Activated T-cell treated with anti-CD3 and anti-CD28 coated beads for 1 hour (primary cell): ENCODE data around the gene TMLHE.
"Not testable (repeated sequence)": the region's sequence is repeated elsewhere in the genome, so short reads cannot be mapped to it uniquely, and the experiment has no call there.

Experiments used
- DNase-seq: peaks from one replicate; pipeline ENCODE4 v3.0.0-alpha.2; 2020; ENCODE audit warnings: low read depth

TMLHE gene, protein sequence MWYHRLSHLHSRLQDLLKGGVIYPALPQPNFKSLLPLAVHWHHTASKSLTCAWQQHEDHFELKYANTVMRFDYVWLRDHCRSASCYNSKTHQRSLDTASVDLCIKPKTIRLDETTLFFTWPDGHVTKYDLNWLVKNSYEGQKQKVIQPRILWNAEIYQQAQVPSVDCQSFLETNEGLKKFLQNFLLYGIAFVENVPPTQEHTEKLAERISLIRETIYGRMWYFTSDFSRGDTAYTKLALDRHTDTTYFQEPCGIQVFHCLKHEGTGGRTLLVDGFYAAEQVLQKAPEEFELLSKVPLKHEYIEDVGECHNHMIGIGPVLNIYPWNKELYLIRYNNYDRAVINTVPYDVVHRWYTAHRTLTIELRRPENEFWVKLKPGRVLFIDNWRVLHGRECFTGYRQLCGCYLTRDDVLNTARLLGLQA

DNA sequence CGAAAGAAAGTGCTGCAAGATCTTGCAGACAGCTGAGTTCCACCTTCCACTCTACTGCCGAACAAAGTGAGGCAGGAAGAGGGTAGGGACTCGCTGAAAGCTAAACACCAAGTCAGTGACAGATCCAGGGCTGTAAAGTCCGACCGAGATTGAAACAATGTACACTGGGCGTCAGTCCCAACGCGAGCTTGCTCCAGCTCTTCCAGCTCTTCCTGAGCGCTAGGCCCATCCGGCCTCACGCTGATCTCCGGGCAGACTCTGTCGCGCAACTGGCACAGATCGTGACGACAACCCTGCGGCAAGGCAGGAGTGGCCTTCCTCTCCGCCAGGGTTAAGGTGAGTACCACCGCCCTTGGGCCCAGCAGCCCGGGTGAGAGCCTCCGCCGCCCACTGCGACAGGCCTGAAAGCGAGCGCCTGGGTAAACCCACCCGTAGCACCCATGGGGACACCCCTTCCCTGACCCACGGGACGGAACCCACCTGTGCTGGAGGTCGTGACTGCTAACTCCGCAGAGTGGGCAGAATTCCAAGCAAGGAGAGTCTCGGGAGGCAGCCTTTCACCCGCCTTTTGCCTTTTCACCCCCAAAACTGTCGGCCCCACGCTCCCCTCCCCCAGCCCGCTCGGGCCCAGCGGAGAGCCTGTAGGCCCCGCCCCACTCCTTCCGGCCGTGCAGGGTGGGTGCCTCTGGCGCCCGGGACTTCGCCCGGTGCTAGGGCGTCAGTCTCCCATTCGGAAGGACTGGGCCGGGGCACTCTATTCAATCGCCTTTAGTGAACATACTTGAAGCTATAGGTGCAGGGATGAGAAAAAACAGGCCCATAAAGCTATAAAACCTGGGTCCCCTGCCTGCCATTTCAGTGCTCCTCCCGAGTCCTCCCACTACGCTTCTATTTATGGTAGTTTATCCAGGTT is at the start of gene TMLHE, which contains the start of gene SPRY3:
TMLHE (minus strand) TSS at position 641 of the 913 bp plus-strand sequence. CDS start 67,676 bp downstream, outside the sequence.
SPRY3 (plus strand) TSS at position 275 of the 913 bp plus-strand sequence.
- peak; percentile 37 for DNase-seq

DNA sequence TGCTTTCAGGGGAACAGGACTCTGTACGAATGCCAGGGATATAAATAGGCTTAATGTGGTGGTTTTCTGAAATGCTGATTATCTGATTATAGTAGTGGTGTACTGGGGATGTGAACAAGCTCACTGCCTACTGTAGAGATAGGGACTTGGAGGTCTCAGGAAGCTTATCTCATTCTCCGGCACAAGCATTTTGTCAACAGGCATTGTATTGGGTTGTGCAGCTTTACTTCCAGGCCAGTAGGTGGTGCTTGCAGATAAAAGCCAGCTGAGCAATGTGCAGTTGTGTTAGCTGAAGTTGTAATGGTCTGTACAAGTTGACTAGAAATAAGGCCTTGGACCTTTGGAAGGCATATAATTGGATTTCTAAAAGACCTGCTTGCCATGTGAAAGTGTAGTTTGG is 49.5 kb upstream of the TMLHE start:
- no peak for DNase-seq

DNA sequence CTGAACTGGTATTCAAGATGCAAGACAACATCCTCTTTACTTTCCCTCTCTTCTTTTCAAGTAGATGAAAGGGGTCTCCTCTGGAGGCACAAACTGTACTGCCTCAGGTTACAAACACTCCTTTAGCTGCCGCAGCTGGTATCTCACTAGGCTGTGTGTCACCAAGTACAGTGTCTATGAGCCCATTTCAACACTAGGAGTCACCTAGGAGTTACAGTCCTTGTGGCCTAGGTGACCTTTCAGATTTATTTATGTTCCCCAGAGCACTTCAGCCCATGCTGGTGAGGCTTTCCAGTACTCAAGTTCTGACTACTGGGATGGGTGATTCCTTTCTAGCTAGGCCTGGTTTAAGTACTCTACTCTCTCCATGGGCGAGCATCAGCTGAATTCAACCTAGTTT is 32.4 kb upstream of the TMLHE start:
- DNase-seq: no peak

DNA sequence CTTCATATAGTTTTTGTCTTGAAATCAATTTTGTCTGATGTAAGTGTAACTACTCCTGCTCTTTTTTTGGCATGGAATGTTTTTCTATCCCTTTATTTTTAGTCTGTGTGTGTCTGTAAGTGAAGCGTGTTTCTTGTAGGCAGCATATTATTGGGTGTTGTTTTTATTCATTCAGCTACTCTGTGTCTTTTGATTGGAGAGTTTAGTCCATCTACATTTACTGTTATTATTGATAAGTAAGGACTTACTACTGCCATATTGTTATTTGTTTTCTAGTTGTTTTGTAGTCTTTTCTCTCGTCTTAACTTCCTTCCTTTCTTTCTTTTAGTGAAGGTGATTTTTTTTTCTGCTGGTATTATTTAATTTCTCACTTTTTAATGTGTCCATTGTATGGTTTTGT is 30.5 kb upstream of the TMLHE start:
- DNase-seq: no peak

DNA sequence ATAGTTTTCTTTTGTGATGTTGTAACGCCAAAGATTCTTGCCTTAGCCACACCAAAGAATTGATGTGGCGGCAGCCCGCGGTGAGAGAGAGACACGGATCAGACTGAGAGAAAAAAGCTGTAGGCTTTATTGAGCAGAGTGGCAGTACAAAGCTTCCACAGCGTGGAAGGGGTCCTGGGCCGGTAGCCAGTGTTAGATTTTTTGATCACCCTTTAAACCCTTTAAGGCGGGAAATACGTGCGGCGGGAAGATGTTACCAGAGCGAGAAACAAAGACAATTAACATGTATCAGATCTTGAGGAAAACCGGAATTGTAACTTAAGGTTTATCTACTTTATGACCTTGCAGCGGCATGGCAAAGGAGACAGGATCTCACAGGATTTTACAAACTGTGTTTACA is 28.6 kb upstream of the TMLHE start:
- DNase-seq: not testable (repeated sequence)

DNA sequence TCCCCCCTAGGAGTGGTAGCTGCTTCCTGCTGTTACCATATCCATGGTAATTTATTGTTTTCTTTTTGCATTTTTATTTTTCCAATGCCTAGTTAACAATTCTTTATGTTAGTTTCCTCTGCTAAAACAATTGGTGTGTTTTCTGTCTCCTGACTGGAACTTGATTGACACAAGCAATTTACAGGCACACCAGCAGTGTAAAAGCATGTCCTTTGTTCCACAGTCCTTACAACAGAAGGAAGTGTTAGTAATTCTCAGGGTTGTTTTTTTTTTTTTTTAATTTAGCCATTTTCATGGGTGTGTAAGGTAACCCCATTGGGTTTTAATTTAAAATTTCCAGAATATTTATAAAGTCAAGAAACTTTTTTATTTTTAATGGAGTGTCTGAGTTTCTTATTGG is 25.0 kb upstream of the TMLHE start:
- DNase-seq: no peak

DNA sequence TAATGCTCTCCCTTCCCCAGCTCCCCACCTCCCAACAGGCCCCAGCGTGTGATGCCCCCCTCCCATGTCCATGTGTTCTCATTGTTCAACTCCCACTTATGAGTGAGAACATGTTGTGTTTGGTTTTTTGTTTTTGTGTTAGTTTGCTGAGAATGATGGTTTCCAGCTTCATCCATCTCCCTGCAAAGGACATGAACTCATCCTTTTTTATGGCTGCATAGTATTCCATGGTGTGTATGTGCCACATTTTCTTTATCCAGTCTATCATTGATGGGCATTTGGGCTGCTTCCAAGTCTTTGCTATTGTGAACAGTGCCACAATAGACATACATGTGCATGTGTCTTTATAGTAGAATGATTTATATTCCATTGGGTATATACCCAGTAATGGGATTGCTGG is 22.3 kb upstream of the TMLHE start:
- not testable (repeated sequence) for DNase-seq

DNA sequence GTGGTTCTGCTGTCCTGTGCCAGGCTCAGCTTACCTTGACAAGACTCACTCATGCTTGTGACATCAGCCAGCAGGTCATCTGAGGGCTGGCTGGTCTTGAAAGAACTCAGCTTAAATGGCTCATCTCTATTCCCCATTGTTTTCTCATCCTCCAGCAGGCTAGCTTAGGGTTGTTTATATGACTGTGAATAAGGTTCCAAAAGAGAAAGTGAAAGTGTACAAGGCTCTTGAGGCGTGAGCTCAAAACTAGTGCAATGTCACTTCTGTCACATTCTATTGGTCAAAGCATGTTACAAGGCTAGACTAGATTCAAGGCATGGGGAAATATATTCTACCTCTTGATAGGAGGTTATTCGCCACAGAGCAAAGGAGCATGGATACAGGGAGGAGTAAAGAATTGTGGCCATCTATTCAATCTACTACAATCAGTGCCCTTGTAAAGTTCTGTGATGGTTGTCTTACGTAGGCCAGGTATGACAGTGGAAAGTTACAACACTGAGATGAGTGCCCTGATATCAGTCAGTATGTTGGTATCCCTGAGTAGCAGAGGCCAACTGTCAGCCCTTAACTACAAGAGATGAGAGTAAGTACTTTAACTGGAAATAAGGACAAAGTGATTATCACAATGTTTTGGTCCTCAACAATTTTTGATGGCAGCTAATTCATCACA is 19.8 kb upstream of the TMLHE start:
- no peak for DNase-seq

DNA sequence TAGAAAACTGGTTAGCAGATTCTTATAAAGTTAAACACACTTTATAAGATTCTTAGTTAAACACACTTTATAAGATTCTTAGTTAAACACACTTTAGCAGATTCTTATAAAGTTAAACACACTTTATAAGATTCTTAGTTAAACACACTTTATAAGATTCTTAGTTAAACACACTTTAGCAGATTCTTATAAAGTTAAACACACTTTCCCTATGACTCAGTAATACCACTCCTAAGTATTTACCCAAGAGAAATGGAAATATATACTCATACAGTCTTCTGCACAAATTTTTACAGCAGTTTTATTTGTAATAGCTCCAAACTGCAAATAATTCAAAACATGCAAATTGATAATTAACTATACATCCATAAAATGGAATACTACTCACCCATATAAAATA is 7.4 kb upstream of the TMLHE start:
- not testable (repeated sequence) for DNase-seq

DNA sequence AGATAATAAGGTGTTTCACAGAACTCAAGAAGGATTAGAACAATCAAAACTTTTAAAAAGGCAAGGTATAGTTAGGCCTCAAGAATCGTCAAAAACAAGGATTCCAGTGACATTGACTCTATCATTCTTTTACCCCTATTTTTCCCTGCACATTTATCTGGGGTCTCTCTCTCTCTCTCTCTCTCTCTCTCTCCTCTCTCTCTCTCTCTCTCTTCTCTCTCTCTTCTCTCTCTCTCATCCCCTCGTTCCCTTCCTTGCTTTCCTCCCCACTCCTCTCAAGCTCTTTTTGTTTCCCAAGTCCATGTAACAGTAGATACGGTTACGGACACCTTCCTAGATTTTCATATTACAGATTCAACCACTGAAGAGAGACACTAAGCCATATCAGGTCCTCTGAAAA is 3.2 kb upstream of the TMLHE start:
- no peak for DNase-seq

DNA sequence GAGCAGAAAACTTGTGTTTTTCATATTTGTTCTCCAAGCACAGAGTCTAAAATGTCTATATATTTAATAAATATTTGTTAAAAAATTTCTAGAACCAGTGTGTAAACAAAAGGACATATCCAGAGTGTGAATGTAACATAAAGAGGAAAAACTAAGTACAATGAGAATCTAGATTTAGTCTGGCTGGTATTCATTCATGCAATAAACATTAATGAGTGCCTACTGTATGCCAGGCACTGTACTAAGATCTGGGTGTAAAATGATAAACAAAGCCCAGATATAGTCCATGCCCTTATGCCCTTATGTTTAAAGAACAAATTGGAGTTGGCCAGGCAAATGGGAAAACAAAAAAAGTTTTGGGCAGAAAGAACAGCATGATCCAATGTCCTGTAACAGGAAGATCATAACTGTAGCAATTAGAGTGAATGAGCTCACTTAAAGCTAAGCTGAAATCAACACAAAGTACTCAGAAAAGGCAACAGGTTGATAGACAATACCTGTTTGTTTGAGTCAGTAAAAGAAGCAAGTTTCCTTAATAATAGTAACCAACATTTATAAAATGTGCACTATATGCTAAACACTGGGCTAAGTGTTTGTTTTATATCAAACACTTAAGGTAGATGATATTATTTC is 1.3 kb upstream of the TMLHE start:
- no peak for DNase-seq

DNA sequence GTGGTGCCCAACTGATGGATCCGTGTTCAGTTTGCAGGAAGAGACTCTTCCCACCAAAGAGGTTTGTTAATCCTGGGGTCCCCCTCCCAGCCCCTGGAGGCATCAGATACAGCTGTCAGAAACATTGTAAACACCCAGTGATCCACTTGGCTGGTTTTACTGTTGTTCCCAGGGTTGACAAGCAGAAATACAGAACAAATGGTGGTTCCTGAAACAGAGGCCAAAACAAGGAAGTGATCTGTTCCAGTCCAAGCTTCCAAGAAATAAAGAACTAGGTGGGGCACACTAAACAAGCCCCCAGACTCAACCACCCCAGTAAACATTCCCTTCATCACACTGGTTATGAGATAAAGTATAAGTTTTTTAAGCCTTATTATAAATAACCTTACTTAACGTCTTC is 1.4 kb downstream of the TMLHE start:
- DNase-seq: no peak

DNA sequence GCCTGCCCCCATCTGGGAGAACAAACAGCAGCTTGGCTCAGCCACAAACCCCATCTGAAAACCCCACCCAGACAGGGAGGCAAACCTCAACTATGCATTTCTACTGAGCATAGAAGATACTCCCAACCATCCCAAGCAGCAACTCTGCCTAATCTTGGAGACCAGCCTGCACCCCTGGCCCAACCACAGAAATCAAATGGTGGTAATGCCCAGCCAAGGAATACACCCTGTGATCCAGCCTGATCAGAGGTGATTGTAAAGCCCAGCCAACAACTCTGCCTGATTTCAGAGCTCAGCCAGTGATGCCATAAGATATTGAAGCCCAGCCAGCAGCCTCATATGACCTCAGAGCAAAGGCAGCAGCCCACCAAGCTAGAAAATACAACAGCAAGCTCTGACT is 19.8 kb downstream of the TMLHE start:
- no peak for DNase-seq

DNA sequence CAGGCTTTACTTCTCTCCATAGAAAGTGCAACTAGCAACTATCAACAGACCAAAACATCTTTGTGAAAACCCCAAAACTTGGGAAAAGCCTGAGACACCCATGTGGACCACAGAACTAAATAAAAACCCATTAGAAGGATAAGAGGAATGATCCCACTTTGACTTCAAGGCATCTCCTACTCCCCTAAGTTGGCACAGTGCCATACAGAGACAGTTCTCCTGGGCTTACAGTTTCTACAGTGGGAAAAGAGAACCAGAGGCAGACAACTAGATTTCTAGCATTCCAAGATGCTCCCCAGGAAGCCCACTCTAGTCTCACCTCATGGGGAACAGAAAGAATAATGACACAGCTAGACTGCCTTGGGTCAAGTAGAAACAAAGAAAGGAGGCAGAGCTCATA is 20.4 kb downstream of the TMLHE start:
- no peak for DNase-seq

DNA sequence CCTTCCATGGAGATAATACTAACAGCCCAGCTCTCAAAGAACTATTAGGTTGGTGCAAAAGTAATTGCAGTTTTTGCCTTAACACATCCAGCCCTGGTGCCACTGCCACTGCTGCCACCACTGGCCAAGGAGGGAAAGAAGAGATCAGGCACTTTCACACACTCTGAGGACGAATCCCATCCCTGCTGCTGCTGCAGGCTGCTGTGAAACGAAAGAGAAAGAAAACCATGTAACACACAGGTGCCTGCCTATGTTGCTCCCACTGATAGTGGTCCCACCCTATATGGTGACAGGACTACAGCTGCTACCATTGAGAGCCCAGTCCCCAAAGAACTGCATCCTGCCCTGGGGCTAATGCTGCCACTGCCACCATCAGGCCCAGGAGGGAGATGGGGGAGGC is 35.1 kb downstream of the TMLHE start:
- no peak for DNase-seq

DNA sequence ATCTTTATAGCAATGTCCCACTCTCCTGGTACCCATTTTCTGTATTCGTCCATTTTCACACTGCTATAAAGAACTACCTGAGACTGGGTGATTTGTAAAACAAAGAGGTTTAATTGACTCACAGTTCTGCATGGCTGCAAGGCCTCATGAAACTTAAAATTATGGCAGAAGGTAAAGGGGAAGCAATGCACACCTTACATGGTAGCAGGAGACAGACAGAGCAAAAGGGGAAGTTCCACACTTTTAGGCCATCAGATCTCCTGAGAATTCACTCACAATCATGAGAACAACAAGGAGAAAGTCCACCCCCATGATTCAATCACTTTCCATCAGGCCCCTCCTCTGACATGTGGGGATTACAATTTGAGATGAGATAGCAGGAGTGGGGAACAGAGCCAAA is 49.7 kb downstream of the TMLHE start:
- DNase-seq: no peak

DNA sequence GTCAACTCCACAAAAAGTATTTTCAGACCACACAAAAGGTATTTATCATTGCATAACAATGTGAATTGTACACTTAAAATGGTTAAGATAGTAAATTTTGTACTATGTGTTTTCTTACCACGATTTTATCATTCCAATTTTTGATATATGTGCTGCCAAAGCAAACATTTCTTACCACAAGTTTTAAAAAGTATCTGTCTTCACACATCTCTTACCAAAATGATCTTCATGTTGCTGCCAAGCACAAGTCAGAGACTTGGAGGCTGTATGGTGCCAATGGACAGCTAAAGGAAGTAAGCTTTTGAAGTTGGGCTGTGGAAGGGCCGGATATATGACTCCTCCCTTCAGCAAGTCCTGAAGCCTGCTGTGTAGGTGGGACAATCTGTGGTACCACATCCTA is 67.9 kb downstream of the TMLHE start:
- DNase-seq: no peak

DNA sequence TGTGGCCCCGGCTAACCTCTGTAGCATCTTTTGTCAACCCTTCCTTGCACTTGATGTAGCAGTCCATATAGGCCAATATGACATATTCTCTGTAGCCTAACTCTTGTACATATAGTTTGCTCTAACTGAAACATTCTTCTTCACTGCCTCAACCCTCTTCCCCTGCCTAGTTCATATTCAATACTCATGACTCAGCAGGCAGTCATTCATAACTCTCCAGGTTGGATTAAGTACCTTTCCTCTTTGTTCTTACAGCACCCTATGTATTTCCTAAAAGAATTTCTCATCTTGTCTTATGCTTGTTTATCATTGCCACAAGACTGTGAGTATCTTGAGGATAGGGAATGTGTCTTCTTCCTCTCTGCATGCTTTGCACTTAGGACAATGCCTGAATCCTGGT is 76.9 kb downstream of the TMLHE start:
- DNase-seq: no peak

DNA sequence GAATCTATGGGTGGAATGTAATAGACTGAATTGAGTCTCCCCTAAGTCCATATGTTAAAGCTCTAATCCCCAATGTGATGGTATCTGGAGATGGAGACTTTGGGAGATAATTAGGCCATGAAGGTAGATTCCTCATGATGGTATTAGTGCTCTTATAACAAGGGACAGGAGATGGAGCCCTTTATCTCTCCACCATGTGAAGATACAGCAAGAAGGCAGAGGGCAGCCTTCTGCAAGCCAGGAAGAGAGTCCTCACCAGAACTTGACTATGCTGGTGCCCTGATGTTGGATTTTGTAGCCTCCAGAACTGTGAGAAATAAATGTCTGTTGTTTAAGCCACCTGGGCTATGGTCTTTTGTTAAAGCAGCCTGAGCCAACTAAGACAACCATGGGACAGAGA is 78.0 kb downstream of the TMLHE start:
- no peak for DNase-seq

DNA sequence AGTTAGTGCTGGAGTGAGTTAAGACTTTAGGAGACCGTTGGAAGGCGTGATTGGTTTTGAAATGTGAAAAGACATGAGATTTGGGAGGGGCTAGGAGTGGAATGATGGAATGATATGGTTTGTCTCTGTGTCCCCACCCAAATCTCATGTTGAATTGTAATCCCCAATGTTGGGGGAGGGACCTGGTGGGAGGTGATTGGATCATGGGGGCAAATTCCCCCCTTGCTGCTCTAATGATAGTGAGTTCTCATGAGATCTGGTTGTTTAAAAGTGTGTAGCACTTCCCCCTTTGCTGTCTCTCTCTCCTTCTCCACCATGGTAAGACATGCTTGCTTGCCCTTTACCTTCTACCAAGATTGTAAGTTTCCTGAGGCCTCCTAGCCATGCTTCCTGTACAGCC is 85.7 kb downstream of the TMLHE start:
- not testable (repeated sequence) for DNase-seq

DNA sequence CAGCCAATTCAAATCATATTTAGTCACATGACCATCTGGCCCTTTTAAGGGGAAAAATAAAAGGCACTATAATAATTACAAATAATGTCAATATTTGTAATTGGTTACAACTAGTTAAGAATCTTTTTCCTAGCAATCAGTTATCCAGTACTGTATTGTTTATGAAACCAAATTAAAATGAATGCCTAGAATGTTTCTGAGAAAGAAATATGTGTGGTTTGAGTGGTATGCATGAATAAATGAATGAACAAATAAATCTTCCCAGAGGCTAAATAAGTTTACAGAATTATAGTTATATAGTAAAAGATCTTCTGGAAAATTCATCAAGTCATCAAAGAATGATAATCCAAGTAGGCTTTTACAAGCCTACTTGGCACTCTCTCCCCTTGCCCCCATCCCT is 98.5 kb downstream of the TMLHE start:
- no peak for DNase-seq

DNA sequence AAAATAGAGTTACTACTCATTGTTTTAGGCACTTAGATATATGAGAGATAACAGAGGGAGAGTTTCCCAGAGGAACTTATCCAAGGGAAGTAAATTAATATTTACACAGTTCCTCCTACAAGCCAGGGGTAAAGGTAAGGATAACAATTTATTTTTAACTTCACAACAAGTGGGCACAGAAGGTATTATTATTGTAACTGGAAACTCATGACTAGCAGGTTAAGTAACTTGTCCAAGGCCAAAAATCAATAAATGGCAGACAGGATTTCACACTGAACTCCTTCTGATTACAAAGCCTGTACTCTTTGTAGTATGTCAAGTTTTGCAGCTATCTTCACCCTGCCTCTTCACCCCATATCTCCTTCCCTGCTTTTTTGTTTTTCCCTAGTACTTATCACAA is 107.5 kb downstream of the TMLHE start:
- DNase-seq: no peak
